Cardiac fibroblast (primary cell): ENCODE data around the gene RAB5A.
"Not testable (repeated sequence)": the region's sequence is repeated elsewhere in the genome, so short reads cannot be mapped to it uniquely, and the experiment has no call there.

ENCODE experiments used
- DNase-seq, 2 donors: peaks; one replicate each; pipeline versions ENCODE4 v3.0.0 to v3.0.0-alpha.2; 2010; ENCODE audit warnings: low read depth in 2 of 2
- H3K4me3 ChIP-seq, 2 donors: replicated peaks in 1 of 2; 1 replicate in 1 of 2; 2 replicates in 1 of 2; pipeline ENCODE4 v1.5.1; 2011; ENCODE audit warnings: low read depth in 2 of 2, low read length in 2 of 2, mild to moderate bottlenecking in 2 of 2, moderate library complexity in 1 of 2
- CTCF ChIP-seq: IDR thresholded peaks from one replicate; pipeline ENCODE4 v1.5.1; 2011; ENCODE audit warnings: low read depth, mild to moderate bottlenecking, low read length, inconsistent platforms

Gene RAB5A

GRCh38 chr3:19961960-19962359, 15.1 kb downstream of the RAB5A start:
- TF ChIP-seq CTCF: no peak
- DNase-seq: no peak
- no peak overlapping the region for H3K4me3 ChIP-seq

GRCh38 chr3:19967208-19967607, 20.3 kb downstream of the RAB5A start:
- no peak overlapping the region for H3K4me3 ChIP-seq
- no peak for TF ChIP-seq CTCF
- no peak for DNase-seq

GRCh38 chr3:19967812-19968211, 20.9 kb downstream of the RAB5A start:
- no peak for DNase-seq
- H3K4me3 ChIP-seq: no peak overlapping the region
- TF ChIP-seq CTCF: no peak

- no peak overlapping the region for H3K4me3 ChIP-seq
- no peak for TF ChIP-seq CTCF
- peak in 1 of 2 donors; percentile 49 for DNase-seq
Observed at GRCh38 chr3:19970327-19970726, 23.4 kb downstream of the RAB5A start.

GRCh38 chr3:19972054-19972453, 25.2 kb downstream of the RAB5A start:
- H3K4me3 ChIP-seq: no peak overlapping the region
- DNase-seq: peak; percentile 52
- TF ChIP-seq CTCF: no peak

GRCh38 chr3:19988904-19989303, 42.0 kb downstream of the RAB5A start:
- DNase-seq, H3K4me3 ChIP-seq: not testable (repeated sequence)

GRCh38 chr3:19994796-19995195, 47.9 kb downstream of the RAB5A start:
- no peak for TF ChIP-seq CTCF
- no peak overlapping the region for H3K4me3 ChIP-seq
- no peak for DNase-seq
